ENCODE results near the gene CDH1.

CDH1 gene

DNA sequence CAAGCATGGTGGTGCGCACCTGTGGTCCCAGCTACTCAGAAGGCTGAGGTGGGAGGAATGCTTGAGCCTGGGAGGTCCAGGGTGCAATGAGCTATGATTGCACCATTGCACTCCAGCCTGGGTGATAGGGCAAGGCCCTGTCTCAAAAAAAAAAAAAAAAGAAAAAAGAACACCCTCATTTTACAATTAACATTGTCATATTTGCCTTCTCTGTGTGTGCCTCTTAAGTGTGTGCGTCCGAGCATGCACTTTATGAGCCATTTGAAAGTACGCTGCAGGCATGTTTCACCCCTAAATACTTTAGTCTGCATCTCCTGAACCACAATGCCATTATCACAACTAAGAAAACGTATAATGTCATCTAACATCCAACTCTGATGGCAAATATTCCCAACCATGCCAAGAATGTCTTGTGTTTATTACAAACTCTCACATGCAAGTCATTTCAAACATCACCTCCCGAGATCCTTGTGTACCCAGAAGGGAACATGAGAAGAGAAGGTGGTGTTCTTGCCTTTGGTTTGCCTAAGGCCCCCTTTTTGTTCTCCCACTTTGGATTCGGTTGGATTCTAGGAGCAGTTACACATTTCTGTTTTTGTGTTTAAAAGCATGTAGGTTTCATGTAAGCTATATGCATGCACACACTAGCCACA lies 38.0 kb downstream of the CDH1 start:
- no peak overlapping the region for H3K4me3 ChIP-seq (ENCODE audit: low read depth, low read length)
- TF ChIP-seq, protein P1, sequence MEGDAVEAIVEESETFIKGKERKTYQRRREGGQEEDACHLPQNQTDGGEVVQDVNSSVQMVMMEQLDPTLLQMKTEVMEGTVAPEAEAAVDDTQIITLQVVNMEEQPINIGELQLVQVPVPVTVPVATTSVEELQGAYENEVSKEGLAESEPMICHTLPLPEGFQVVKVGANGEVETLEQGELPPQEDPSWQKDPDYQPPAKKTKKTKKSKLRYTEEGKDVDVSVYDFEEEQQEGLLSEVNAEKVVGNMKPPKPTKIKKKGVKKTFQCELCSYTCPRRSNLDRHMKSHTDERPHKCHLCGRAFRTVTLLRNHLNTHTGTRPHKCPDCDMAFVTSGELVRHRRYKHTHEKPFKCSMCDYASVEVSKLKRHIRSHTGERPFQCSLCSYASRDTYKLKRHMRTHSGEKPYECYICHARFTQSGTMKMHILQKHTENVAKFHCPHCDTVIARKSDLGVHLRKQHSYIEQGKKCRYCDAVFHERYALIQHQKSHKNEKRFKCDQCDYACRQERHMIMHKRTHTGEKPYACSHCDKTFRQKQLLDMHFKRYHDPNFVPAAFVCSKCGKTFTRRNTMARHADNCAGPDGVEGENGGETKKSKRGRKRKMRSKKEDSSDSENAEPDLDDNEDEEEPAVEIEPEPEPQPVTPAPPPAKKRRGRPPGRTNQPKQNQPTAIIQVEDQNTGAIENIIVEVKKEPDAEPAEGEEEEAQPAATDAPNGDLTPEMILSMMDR (IDR thresholded peaks at IDR 0.05; ENCODE audit: low read depth, low read length), result no peak
- in situ Hi-C loops (cut with HindIII; ENCODE audit: low sequenced_read_pairs), result no loop called here
- no peak for DNase-seq (ENCODE audit: low read depth, low spot score)

DNA sequence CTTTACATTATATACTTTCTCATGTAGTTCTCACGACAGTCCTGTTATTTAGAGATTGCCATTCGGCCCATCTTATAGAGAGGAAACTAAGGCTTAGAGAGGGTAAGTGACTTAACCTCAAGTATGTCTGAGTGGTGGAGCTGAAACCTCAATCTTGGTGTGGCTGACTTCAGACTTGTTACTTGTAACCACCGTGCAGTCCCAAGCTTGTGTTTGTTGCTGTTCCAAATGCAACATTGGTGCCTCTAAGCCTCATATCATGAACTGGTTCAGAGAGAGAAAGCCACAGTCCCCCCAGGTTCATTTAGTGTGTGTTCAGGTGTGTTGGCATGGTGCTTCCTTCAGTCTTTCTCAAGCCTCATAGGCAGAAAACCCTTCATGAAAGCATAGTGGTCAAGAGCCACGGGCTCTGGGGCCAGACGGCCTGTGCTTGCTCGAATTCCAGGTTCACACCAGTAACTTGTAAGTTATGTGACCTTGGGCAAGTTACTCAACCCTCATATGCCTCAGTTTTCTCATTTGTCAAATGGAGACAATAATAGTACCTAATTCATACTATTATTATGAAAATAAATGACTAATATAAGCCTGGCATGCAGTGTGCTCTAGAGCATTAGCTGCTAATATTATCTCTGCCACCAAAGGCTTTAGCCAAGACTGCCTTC lies 39.9 kb downstream of the CDH1 start:
- TF ChIP-seq, protein P1 (IDR thresholded peaks at IDR 0.05; ENCODE audit: low read depth, low read length), result no peak
- no peak overlapping the region for H3K4me3 ChIP-seq (ENCODE audit: low read depth, low read length)
- in situ Hi-C loops (cut with HindIII; ENCODE audit: low sequenced_read_pairs), result no loop called here
- peak; percentile 47 for DNase-seq (ENCODE audit: low read depth, low spot score)

DNA sequence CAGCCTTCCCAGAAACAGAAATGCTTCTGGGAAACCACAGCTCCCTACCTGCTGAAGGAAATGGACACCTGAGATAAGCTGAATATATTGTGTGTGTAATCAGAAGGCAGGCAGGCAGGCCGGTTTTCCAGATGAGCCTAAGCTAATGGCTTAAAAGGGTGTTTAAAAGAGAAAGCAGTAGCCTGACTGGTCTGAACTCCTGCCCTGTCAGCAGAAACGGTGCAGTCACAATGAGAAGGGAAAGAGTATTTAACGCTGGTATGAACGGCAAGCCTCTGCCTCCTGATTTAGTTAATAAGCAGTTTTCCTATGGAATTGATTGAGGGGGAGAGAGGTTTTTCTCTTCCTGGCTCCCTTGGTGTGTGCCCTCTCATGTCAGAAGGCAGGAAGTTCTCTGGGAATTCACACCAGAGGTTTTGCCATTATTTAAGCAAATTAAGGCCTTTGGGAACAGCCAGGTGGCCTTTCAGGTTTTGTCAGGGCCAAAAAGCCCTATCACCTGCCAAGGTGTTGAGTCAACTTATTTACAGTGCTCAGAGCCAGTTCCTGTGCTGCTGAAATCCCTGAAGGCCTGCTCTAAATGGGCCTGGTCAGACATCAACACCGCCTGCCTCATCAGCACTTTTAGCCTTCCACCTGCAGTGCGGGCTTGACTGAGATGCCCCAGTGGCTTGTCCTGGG lies 41.6 kb downstream of the CDH1 start:
- in situ Hi-C loops (cut with HindIII; ENCODE audit: low sequenced_read_pairs), result no loop called here
- no peak overlapping the region for H3K4me3 ChIP-seq (ENCODE audit: low read depth, low read length)
- TF ChIP-seq, protein P1 (IDR thresholded peaks at IDR 0.05; ENCODE audit: low read depth, low read length), result no peak
- DNase-seq (ENCODE audit: low read depth, low spot score), result no peak

DNA sequence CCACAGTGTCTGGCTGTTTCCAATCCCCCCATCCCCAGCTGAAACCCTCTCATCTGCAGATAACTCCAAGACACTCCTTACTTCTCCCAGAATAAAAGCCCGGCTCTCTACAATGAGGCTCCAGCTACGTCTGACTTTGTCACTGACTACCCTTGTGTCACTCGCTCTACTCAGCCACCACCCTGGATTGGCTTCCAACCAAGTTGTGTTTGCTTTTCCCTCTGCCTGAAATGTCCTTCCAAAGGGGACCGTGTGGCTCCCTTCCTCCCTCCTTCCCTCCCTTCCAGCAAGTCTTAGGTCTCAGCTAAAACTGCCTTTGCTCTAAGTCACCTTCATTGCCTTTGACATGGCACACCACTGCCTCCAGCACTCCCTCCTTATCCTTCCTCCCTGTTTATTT lies 42.8 kb downstream of the CDH1 start:
- in situ Hi-C loops (cut with HindIII; ENCODE audit: low sequenced_read_pairs), result no loop called here

DNA sequence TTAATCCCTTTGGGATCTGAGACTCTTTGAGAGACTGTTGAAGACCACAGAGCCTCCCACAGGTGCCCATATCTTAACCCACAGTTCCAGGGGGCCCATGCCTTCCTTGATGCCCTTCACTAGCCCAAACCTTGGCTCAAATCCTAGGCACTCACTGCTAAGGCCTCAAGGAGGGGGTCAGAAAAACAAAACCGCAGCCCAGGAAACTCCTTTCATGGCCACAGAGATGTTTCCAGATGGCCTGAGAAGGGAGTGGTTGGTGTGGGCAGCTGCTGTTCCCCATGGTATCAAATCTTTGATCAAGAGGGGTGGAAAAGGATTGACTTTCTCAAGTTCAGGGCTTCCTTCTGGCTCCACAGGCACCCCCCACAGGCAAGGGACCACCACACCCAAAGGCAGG lies 44.7 kb downstream of the CDH1 start:
- no peak overlapping the region for H3K4me3 ChIP-seq (ENCODE audit: low read depth, low read length)
- TF ChIP-seq, protein P1 (IDR thresholded peaks at IDR 0.05; ENCODE audit: low read depth, low read length), result no peak
- DNase-seq (ENCODE audit: low read depth, low spot score), result no peak
- in situ Hi-C loops (cut with HindIII; ENCODE audit: low sequenced_read_pairs), result no loop called here

More for the DNA sequence above, 42.8 kb downstream of the CDH1 start:
- H3K4me3 ChIP-seq (ENCODE audit: low read depth, low read length), result no peak overlapping the region
- TF ChIP-seq, protein P1 (IDR thresholded peaks at IDR 0.05; ENCODE audit: low read depth, low read length), result no peak
- no peak for DNase-seq (ENCODE audit: low read depth, low spot score)

DNA sequence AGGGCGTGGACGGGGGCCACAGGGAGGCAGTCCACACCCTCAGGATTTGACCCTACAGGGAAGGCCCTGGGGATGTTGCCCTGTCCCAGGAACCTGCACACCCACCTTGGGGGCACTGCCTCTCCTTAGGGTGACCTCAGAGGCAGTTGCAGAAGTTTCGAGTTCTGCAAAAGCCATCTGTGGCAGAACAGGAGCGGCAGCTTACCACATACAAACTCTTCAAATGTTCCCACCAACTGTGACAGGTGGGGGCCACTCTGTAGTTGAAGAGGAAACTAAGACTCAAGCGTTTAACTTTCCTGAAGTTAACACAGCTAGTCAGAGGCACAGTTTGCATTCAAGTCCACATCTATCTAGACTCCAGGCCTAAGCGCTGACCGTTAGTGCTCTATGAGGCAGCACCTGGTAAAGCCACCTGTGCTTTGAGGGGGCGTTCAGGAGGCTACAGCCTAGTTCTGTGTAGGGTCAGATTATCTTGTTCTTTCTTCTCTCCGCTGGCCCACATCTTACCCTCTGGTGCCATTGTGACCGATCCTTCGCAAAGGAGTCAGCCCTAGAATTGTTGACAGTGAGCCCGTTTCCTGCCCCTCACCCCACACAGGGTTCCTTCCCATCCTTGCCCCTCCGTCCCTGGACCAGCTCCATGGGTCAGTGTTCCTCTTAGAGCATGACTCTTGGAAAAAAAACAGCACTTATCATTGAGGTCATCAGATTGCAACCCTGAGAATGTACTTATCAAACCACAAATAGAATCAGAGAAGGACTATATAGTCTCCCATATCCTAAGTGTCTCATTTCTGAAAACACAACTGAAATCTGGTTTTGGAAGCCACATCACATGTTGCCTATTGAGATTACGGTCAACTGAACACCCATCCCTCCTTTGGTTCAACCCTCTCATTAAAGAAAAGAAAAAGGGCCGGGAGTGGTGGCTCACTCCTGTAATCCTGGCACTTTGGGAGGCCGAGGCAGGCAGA lies 45.4 kb downstream of the CDH1 start:
- DNase-seq (ENCODE audit: low read depth, low spot score), result no peak
- no peak overlapping the region for H3K4me3 ChIP-seq (ENCODE audit: low read depth, low read length)
- TF ChIP-seq, protein P1 (IDR thresholded peaks at IDR 0.05; ENCODE audit: low read depth, low read length), result no peak
- in situ Hi-C loops (cut with HindIII; ENCODE audit: low sequenced_read_pairs), result no loop called here
